Measurements from ENCODE around the gene UNK.

- TF ChIP-seq CTCF (IDR thresholded peaks at IDR 0.05 in 8 of 11, conservative IDR thresholded peaks at IDR 0.05 in 3 of 11): no peak
- TF ChIP-seq POLR2A (IDR thresholded peaks at IDR 0.05): no peak
Observed at GRCh38 chr17:75765981-75766380, 18.6 kb upstream of the UNK start.

Measured in spleen (tissue), 7 donors.